ENCODE results near the gene YEATS2.

The YEATS2 gene

DNA sequence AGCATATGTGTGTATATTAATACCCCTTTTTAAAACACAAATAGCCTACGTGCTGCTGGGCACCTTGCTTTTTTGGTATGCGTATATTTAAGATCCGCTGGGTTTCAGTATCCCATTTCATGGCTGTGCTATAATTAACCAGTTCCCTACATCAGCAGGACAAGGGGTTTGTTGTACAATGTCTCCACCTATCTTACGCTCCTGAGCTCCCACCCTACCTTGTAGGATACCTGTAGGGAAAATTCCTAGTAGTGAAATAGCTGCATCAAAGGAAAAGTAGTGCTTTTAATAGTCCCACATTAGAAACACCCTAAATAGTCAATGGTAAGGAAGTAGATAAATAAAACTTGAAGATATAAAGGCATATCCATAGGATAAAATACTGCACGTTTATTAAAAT is 126.4 kb downstream of the YEATS2 start:
- no peak for DNase-seq (ENCODE audit: low read depth)
- TF ChIP-seq CTCF (conservative IDR thresholded peaks at IDR 0.05; ENCODE audit: low read length): no peak
- no peak overlapping the region for H3K4me3 ChIP-seq (ENCODE audit: low read length)

GRCh38 chr3:183824761-183825455 is 127.3 kb downstream of the YEATS2 start:
- TF ChIP-seq CTCF (conservative IDR thresholded peaks at IDR 0.05; ENCODE audit: low read length): peak; percentile 3; the same call in 1 of the 2 replicates
- peak overlapping the region; percentile 67 for H3K4me3 ChIP-seq (ENCODE audit: low read length)
- no peak for DNase-seq (ENCODE audit: low read depth)

GRCh38 chr3:183825456-183826161 is 128.0 kb downstream of the YEATS2 start, which contains the start of gene MAP6D1:
Gene MAP6D1, minus strand, starts transcription at chr3:183825577. Its CDS starts 30 bp downstream, at chr3:183825547.
- TF ChIP-seq CTCF (conservative IDR thresholded peaks at IDR 0.05; ENCODE audit: low read length): peak; percentile 14; the same call in 1 of the 2 replicates
- peak within 1 kb of the TSS; percentile 67 for H3K4me3 ChIP-seq (ENCODE audit: low read length)
- DNase-seq (ENCODE audit: low read depth): peak; percentile 34

- DNase-seq (ENCODE audit: low read depth): no peak
- no peak for TF ChIP-seq CTCF (conservative IDR thresholded peaks at IDR 0.05; ENCODE audit: low read length)
- H3K4me3 ChIP-seq (ENCODE audit: low read length): no peak overlapping the region
These were observed 129.1 kb downstream of the YEATS2 start for GRCh38 chr3:183826448-183827250.

DNA sequence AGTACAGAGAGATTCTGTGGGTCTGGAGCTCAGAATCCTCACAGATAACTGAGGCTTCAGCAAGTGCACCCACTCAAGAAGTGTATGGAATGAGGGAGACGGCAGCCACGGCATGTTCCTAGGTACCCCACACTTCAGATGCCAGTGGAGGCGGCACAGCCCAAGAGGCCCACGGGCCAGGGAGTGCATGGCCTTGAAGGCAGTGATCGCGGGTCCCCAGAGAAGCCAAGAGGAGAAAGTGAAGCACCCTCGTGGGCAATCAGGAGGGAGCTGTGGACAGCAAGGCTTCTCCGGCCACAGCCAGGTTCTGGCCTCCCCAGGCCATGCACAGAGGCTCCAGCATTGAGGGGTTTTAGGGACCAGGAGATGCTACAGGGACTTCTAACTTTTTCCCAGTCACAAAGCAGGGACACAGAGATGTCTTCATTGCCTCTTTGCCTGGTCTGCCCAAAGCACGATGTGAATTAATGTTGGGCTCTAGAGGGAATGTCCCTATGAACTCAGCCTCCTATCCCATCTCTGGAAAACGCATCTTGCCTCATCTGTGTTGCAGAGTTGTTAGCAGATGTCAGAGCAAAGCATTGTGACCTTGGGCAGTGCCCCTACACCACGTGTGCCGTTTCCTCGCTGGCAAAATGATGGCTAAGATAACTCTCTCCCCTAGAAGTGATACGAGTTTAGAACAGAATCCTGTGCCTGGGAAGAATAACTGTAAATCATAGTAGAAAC is 130.4 kb downstream of the YEATS2 start:
- DNase-seq (ENCODE audit: low read depth): no peak
- no peak overlapping the region for H3K4me3 ChIP-seq (ENCODE audit: low read length)
- no peak for TF ChIP-seq CTCF (conservative IDR thresholded peaks at IDR 0.05; ENCODE audit: low read length)

GRCh38 chr3:183828538-183828870 is 130.9 kb downstream of the YEATS2 start:
- DNase-seq (ENCODE audit: low read depth): no peak
- H3K4me3 ChIP-seq (ENCODE audit: low read length): no peak overlapping the region
- no peak for TF ChIP-seq CTCF (conservative IDR thresholded peaks at IDR 0.05; ENCODE audit: low read length)
